Left renal pelvis (tissue), 4 donors: ENCODE results near the gene CIZ1. TPM values are rescaled to one million over a fixed set of nuclear protein-coding genes. Genes with fewer than 3 reads are reported as not detected.
A peak's percentile ranks its signal among the peaks of the same experiment; 100 is the strongest.
"Not testable (repeated sequence)": the region's sequence is repeated elsewhere in the genome, so short reads cannot be mapped to it uniquely, and the experiment has no call there.

Experiments used
- DNase-seq, 4 donors: peaks; one replicate each; pipeline ENCODE4 v3.0.0-alpha.2; 2013; ENCODE audit warnings: low read depth in 4 of 4, low spot score in 3 of 4
- polyA plus RNA-seq, 4 donors: library from polyadenylated mRNA; unstranded; fragments of 120-200 nt; gene quantifications; one replicate each; pipeline ENCODE4 v1.2.1, GENCODE V29; 2013; ENCODE audit not compliant: insufficient read length in 4 of 4

CIZ1 gene
- polyA plus RNA-seq, 4 donors = 116 to 160 (median 124) TPM

- peak in 2 of 4 donors; percentile 62 to 70 for DNase-seq
These were observed 1.4 kb upstream of the CIZ1 start for GRCh38 chr9:128192601-128193371.

- DNase-seq = no peak
These were observed 611 bp downstream of the CIZ1 start for GRCh38 chr9:128190516-128191405.

GRCh38 chr9:128190013-128190412 is 1.4 kb downstream of the CIZ1 start:
- no peak for DNase-seq

GRCh38 chr9:128188209-128188608 is 3.2 kb downstream of the CIZ1 start:
- DNase-seq = no peak

- no peak for DNase-seq
These were observed 4.0 kb downstream of the CIZ1 start for GRCh38 chr9:128187361-128187760.

GRCh38 chr9:128185979-128186965 is 5.1 kb downstream of the CIZ1 start:
- no peak for DNase-seq

GRCh38 chr9:128182893-128183588 is 8.3 kb downstream of the CIZ1 start:
- no peak for DNase-seq

- DNase-seq = not testable (repeated sequence)
These were observed 9.9 kb downstream of the CIZ1 start for GRCh38 chr9:128181480-128181879.

- no peak for DNase-seq
These were observed 10.9 kb downstream of the CIZ1 start for GRCh38 chr9:128180447-128180846.

- no peak for DNase-seq
These were observed 11.4 kb downstream of the CIZ1 start for GRCh38 chr9:128180001-128180400.

GRCh38 chr9:128178806-128179431 is 12.5 kb downstream of the CIZ1 start:
- DNase-seq = no peak

GRCh38 chr9:128175726-128176125 is 15.6 kb downstream of the CIZ1 start:
- DNase-seq = no peak

- no peak for DNase-seq
These were observed 16.2 kb downstream of the CIZ1 start for GRCh38 chr9:128175102-128175563.

GRCh38 chr9:128174062-128174461 is 17.3 kb downstream of the CIZ1 start:
- DNase-seq = no peak

GRCh38 chr9:128169925-128170324 is 21.4 kb downstream of the CIZ1 start:
- no peak for DNase-seq

- DNase-seq = no peak
These were observed 21.9 kb downstream of the CIZ1 start for GRCh38 chr9:128169492-128169891.

GRCh38 chr9:128168731-128169308 is 22.6 kb downstream of the CIZ1 start:
- DNase-seq = no peak

- no peak for DNase-seq
These were observed 24.2 kb downstream of the CIZ1 start for GRCh38 chr9:128167209-128167608.

- no peak for DNase-seq
These were observed 25.2 kb downstream of the CIZ1 start for GRCh38 chr9:128166169-128166568.
